GM21528 (cell line): ENCODE data around the gene FBXW8.

Experiments used
- ATAC-seq: cut with Tn5 transposase; IDR thresholded peaks from one replicate; pipeline ENCODE4 v1.9.1; 2021; ENCODE audit warnings: mild to moderate bottlenecking, moderate library complexity; ENCODE audit not compliant: unreplicated experiment, low FRiP score

FBXW8 gene

DNA sequence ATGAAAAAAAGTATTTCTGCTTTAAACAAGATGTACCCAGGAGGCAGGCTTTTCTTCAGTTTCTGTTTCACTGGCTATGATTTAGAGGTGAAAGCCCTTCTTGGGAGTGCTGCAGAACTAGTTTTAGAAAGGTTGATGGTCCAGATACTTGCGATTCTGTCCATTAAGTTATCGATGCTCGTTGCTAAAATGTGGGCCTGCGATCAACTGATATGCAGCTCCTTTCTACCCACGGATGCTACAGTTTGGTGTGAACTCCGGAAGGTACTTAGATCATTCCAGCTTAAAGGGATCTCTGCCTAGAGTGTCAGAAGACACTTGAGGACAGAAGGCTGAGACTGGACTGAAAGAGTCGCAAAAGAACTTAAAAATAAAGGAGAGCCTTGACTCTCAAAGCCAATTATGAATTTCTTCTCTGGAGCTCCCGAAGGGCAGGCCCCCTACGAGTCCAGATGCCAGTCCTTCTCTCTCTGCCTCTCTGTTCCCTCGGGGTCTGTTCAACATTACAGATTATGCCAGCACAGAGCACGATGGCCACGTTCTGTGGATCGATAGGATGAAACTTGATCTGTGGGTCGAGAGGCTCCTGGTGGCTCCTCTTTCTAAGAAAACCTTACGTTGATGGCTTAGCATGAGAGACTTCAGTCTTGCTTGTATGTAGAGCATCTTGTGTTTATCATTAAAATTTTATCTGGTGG is 40.0 kb downstream of the FBXW8 start:
- no peak for ATAC-seq

DNA sequence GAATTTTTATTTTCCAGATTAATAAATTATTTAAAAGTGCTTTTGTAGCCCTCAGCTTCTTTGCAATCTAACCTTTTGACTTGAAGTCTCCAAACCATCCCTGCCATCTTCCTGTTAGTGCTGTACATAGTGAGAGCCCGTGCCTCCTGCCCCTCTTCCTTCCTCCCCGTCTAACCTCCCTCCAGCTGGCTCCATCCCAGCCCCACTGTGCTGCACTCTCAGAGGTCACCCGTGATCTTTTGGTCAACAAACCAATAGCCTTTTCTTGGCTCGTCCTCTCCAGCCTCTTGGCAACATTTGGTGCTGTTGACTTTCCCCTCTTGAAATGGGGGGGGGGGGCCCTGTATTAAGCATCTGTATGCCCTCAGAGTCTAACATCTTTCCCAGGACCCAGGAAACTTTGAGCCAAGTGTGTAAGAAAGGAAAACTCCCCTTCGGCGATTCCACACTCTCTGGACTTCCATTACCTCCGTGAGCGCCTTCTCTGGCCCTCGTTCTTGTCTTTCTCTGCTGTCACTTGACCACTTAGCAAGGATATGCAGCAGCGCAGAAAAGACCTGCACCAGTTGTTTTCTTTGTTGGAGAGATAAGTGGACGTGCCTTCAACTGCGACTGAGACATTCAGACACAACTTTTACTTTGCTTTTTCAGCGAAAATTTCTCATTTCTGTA is 44.1 kb downstream of the FBXW8 start:
- no peak for ATAC-seq

- ATAC-seq, result no peak
These were observed 44.8 kb downstream of the FBXW8 start for GRCh38 chr12:116955382-116956021.

DNA sequence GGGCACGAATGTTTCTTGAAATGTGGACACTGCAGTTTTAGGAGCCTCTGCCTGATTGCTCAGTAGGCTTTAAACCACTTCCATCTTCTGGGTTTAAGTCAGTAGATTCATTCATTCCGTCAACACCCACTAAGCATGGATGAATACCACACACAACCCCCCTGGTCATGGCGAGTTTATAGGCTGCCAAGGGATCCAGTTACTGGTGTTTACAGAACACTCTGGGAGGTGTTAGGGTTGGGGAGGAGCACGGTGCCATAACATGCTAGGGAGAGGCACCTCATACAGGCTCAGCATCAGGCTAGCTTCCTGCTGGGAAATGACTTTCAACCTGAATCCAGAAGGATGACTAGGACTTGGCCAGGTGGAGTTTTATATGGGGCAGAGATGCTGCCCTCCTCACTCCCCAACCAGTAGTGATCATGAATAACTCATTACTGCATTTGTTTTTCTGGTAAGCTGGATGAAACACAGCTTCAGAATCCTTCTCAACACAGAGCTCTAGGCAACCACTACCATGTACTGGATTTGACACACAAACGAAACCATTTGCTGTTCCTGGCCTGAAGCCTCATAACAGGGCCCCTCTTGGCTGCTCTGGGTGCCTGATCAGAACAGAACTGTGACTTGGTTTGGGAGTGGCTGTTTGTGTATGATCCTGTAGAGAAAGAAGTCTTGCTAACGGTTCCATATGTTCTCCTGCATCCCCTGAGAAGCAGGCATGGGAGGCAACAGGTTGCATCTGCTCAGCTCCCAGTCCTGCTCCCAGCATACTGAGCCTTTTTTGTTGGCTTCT is 47.9 kb downstream of the FBXW8 start:
- no peak for ATAC-seq

GRCh38 chr12:116959198-116959460 is 48.4 kb downstream of the FBXW8 start:
- ATAC-seq, result no peak

DNA sequence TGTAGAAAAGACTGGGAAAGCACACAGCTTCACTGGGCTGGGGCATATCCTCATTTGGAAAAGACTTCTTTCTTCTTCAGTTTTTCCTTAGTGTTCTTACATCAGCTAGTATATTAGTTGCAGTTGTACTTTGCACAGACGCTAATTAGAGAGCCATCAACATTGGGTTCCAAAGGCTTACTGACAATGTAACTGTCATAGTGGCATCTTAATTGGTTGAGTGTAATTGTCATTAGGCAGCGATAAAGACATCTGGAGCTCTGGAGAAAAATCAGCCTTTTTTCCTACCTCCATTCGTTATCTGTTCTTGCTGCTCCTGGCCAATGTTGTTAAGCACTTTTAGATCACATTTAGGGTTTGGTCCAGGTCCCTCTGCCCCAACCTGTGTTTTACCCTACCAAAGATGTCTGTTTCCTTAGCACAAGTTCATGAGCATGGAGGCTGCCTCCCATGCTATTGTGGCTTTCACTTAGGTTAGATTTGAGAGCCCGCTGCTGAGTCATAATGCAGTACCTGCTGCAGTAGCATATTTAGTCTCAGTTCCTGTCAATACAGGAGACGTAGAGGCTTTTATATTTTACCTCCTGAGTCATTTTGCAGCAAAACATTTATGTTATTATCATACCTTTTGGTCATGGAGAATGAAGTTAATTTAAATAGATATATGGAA is 49.2 kb downstream of the FBXW8 start:
- peak; percentile 99 for ATAC-seq

GRCh38 chr12:116962197-116962596 is 51.4 kb downstream of the FBXW8 start:
- ATAC-seq, result no peak

- no peak for ATAC-seq
These were observed 52.1 kb downstream of the FBXW8 start for GRCh38 chr12:116962783-116963356.

- ATAC-seq, result no peak
These were observed 53.6 kb downstream of the FBXW8 start for GRCh38 chr12:116964054-116965050.

DNA sequence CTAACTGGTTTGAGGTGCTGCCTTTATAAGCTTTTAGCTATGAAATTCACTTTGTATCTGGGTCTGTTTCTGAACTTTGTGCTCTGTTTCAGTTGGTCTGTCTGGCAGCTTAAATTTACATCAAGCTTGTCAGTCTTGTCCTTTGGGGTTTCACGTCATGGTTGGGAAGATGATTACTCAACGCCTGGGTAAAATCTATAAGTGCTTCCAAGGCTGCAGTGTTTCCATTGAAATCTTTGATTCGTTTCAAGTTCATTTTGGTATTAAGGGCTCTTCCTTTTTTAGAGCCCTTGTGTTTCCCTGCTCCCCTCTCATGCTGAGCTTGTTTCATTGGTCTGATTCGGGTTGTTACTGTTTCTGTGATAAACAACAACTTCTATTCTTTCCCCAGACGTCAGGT is 58.2 kb downstream of the FBXW8 start:
- ATAC-seq, result no peak

- ATAC-seq, result no peak
These were observed 59.1 kb downstream of the FBXW8 start for GRCh38 chr12:116969615-116970585.

GRCh38 chr12:116971222-116971621 is 60.5 kb downstream of the FBXW8 start:
- no peak for ATAC-seq

- no peak for ATAC-seq
These were observed 65.1 kb downstream of the FBXW8 start for GRCh38 chr12:116975779-116976393.

DNA sequence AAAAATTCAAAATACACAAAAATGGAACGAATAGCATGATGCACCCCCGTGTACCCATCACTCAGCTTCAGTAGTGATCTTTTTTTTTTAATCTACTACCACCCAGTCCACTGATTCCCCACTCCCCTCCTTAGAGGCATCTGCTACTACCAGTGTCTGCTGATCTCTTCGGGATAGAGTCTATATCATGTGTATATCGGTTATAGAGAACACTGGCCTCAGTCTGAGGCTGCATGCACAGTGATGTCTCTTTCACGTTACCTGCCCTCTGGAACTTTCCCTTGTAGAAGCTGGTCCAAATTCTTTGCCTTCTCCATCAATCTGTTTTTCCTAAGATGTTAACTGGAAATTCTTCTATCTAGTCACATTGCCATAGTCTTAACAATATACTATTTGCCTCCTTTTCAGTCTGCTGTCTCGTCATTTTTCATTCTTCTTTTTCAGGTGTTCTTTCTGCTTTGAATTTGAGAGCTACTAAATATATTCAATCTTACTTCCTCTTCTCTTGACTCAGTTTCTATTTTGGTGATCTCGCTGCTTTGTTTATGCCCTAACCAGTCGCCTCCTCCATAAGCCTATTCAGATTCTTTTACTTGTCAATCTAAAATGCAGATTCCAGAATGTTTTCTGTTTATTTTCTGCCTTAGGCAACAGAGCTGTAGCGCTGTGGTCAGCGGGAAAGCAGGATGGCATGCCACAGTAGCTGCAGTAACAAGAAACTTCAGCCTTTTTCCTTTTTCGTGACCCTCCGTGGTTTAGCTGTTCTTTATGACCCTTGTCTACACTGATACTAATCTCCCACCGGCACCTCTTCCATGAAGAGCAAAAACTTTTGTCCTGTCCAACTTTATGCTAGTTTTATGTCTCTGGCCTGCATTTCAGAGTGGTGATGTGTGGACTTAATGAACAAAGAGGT is 67.0 kb downstream of the FBXW8 start:
- peak; percentile 66 for ATAC-seq

DNA sequence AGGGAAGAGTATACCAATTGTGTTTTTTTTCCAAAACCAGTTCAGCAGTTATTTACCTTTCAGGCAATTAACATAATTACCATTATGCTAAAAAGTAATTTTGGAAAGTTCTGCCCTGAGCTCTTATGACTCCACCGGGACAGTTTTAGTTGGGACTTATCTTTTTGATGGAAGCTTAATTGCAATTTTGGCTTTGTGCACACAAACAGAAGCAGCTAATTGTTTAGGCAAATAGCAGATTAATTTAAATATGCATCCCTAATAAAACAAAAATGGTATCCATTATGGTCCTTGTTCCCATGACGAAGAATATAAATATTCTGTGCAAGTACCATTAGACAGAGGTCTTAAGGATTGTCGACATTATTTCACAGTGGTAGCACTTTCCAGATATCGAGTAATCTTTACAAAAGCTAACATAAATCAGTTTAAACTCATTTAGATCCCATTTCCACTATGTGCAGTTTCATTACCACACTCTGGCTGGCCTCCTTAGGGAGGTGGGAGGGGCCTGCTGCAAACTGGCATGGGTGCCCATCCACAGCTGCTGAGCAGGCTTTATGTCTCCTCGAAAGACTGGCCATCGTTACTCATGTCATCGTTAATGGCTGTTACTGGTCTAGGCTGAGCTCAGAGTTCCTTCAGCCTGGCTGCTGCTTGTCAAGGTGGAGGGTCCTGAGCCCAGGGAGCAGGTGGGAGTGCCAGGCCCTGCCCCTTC is 68.2 kb downstream of the FBXW8 start:
- ATAC-seq, result no peak

- no peak for ATAC-seq
These were observed 69.3 kb downstream of the FBXW8 start for GRCh38 chr12:116980083-116980482.
